ENCODE results near the gene CYB5A. TPM values are rescaled to one million over a fixed set of nuclear protein-coding genes. Genes with fewer than 3 reads are reported as not detected.
"Not testable (repeated sequence)": the region's sequence is repeated elsewhere in the genome, so short reads cannot be mapped to it uniquely, and the experiment has no call there.

Gene CYB5A
- total RNA-seq = 397 TPM

DNA sequence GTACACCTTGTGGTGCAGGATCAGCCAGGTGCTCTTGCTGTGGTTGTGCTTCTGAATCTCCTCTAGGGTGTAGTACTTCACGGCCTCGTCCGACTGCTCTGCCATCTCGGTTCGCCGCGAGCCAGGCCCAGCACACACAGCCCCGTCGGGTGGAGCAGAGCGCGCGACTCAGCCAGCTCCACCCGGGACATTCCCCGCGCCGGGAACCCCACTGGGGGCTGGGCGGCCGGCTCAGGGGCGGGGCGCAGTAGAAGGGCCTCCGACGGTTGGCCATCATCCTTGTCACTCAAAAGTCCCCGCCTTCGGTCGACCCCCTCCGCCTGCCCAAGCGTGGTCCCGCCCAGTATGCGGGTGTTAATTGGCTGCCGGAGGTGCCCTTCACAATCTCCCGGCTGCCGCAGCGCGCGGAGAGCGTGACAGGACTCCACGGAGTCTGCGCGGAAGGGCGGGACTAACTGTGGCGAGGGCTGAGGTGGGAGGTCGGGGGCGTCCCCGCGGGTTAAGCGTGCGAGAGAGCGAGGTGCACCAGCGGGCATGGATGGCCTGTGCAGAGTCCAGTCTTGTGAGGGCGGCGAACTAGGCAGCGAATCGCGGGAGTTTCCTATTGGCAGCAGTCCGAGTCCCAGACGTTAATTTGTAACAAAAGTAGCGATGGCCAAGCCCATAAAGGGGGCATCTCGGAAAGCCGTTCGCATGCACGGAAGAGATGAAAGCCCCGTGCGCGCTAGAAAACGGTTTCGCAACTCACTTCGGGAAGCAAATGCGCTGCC is at the start of gene CYB5A:
CYB5A (minus strand) TSS at position 193 of the 770 bp plus-strand sequence; CDS start at position 105, 88 bp downstream.
- peak; percentile 99 for DNase-seq (ENCODE audit: low spot score)

DNA sequence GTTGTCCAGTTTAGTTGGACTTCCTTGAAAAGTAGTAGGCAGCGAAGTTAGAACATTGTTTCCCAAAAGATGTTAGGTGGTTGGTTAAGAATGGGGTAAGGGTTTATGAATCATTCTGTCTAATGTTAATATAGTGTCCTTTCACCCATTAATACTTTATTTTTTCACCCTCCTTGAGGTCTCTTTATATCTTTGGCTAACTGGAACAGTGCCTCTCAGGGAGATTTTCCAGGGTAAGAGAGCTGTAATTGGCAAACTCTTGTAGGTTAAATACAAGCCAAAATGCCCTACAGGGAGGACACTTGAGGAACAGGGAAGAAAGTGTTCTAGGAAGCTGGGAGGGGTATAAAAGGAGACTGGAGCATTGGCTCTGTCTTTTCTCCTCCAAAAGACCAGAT is 46.1 kb upstream of the CYB5A start:
- DNase-seq (ENCODE audit: low spot score) = no peak

- DNase-seq (ENCODE audit: low spot score) = no peak
Observed at GRCh38 chr18:74337155-74337911, 45.6 kb upstream of the CYB5A start.

DNA sequence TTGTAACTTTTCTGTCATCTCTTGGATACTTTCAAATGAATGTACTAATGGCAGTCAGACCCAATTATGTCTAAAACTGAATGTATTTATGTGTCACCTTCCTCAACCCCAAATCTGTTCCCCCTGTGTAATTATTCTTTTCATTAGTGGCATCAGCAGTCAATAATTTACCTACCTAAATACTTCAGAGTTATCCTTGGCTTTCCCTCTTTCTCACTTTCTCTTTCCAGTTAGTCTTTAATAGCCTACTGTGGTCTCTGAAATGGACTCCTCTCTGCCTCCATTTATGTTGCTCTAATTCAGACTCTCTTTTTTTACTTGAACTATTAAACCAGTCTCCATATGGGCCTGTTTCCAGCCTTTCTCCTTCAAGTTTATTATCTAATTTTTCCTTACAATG is 44.9 kb upstream of the CYB5A start:
- DNase-seq (ENCODE audit: low spot score) = no peak

DNA sequence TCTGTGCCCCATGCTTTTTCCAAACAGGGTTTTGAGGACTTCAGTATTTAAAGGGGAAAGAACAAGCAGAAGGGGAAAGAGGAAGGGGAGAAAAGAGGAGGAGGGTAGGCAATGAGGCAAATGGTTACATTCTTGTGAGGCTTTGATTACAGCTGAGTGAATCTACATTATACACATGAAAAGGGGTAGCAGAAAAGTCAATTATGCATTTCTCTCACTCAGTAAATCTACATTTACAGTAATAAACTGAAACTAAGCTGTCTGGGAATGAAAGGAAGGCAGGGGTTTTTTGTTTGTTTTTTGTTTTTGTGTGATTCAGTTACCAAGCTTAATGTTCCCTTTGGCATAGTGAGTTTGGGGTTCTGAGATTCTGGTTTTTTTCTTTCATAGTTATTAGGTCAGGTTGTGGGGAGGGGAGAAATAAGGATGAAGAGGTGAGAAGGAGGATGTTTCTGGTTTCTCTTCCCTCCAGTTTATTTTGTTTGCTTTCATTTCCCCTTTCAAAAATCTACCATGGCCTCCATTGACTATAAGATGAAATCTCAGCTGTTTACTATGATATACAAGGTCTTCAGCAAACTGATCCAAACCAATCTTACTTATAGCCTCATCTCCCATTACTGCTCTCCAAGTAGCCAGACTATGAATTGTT is 42.6 kb upstream of the CYB5A start:
- DNase-seq (ENCODE audit: low spot score) = no peak

- no peak for DNase-seq (ENCODE audit: low spot score)
Observed at GRCh38 chr18:74333091-74333490, 41.3 kb upstream of the CYB5A start.

- no peak for DNase-seq (ENCODE audit: low spot score)
Observed at GRCh38 chr18:74331404-74331803, 39.6 kb upstream of the CYB5A start.

DNA sequence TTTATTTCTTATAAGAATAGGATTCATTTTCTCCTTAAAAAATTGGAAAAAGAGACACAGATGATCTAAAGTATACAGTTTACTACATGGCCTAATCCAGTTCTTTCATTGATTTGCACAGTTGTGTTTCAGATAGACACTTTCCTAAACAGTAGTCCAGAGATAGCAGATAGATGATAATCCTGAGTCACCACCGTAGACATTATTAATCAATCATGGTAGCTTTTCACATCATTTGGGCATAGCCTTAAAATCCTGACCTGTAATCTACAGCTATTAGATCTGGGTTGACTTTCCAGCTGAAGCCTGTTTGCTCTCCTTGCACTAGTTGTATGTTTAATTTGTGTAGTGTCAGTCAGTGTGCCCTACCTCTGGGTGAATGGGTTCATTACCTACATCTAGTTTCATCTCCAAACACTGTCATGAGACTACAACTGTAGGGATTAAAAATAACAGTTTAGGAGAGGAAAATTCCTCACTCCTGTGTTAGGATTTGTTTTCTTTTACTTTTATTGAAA is 38.0 kb upstream of the CYB5A start:
- DNase-seq (ENCODE audit: low spot score) = no peak

DNA sequence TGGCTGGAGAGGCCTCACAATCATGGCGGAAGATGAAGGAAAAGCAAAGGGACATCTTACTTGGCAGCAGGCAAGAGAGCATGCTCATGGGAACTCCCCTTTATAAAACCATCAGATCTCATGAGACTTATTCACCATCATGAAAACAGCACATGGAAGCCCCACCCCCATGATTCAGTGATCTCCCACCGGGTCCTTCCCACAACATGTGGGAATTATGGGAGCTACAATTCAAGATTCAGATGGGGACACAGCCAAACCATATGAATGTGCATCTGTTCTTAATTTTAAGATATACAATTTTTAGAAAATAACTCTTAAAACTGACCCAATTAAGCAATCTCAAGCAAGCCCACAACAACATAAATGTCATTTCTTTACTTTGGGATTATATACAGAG is 36.4 kb upstream of the CYB5A start:
- no peak for DNase-seq (ENCODE audit: low spot score)

GRCh38 chr18:74326791-74327190 is 35.0 kb upstream of the CYB5A start:
- DNase-seq (ENCODE audit: low spot score) = not testable (repeated sequence)

DNA sequence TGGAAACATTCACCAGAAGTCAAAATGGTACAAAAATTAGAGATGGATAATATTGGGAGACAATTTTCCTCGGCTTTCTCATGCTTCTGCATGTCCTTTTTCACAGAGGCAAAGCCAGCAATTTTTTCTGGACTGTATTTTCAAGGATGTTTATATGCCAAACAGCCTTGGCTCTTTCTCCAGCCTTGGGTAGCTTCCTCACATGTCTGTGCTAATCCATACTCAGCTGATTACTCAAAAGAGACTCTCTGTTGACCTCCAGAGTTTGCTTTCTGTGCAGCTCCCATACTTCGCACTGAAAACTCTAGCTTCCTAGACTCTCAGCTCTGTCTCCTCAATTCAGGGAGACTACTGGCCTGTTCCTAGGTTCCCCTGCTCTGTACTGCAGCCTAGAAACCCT is 34.5 kb upstream of the CYB5A start:
- DNase-seq (ENCODE audit: low spot score) = no peak

- DNase-seq (ENCODE audit: low spot score) = no peak
Observed at GRCh38 chr18:74316257-74317170, 24.8 kb upstream of the CYB5A start.

DNA sequence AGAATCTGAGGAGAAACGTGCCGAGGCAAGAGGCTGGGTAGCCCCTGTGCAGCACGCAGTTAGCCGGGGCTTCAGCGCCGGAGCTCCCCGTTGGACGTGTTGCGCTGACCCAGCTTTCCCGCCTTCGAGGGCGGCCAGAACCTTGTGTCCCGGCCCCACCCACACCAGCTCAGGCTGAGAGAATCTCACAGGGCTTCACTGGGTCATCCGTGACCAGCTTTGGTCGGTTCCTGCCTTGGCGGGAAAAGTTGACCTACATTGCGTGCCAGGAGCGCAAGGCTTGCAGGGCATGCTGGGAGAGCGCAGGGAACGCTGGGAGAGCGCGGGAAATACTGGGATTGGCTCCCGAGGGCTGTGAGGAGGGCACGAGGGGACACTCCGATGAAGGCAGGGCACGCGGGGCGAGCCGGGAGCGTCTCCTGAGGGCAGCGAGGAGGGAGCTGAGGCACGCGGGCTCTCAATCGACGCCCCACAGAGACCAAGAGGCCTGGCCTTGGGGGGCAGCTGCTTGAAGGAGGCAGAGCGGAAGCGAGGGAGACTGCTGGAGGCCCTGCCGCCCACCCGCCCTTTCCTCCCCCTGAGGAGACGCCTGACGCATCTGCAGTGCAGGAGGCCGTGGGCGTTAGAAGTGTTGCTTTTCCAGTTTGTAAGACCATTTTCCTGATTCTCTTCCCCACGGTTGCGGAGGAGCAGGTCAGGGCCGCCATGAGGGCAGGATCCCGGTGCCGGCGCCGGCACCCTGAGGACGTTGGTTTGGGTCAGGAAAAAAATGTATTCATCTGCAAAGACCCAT is 23.9 kb upstream of the CYB5A start, which contains the start of gene C18orf63:
C18orf63 (plus strand) TSS at position 376 of the 793 bp plus-strand sequence. CDS start 2,027 bp downstream, outside the sequence.
- DNase-seq (ENCODE audit: low spot score) = no peak

DNA sequence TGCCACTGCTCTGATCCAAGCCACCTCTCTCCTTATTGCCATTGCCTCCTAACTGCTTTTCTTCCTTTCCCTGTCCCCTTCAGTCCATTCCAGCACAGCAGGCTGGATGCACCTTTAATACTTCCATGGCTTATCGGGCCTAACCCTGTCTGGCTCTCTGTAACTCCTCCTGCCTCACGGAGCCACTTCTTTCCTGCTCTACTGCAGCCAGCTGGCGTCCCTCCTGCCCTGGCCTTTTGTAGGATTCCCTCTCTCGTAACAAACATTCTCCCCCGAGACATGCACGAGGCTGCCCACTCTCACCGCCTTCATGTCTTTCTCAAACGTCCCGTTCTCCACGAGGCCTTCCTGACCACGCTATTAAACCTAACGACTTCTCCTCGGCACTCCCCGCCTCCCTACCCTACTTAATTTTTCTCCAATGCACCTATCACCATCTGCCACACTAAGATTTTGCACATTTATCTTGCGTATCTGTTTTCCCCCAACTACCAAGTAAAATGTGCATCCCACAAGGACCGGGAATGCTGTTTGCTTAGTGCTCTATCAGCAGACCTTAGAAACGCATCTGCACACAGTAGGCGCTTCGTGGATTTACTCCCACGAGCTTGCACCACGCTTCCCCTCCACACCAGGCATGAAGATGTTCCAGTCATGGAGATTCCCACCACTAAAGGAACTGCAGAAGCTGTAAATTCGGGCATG is 23.1 kb upstream of the CYB5A start:
- no peak for DNase-seq (ENCODE audit: low spot score)

- no peak for DNase-seq (ENCODE audit: low spot score)
Observed at GRCh38 chr18:74311000-74311399, 19.2 kb upstream of the CYB5A start.

DNA sequence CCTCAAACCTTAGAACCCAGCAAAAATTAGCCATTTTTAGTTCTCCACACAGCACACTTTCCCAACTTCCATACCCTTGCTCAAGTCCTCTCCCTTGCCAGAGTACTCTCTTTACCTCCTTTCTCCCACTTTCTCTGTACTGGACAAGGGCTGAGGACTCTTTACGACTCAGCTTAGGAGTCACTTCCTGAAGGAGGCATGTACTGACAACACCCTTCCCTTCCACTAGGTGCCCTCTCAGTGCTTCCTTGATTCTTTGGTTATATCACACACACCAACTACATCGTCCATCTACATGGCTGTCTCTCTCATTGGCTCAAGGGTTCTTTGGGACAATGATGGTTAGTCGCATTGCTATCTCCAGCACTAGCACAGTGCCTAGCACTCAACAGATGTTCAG is 18.6 kb upstream of the CYB5A start:
- no peak for DNase-seq (ENCODE audit: low spot score)

GRCh38 chr18:74303936-74304335 is 12.2 kb upstream of the CYB5A start:
- no peak for DNase-seq (ENCODE audit: low spot score)

GRCh38 chr18:74303306-74303705 is 11.5 kb upstream of the CYB5A start:
- no peak for DNase-seq (ENCODE audit: low spot score)

DNA sequence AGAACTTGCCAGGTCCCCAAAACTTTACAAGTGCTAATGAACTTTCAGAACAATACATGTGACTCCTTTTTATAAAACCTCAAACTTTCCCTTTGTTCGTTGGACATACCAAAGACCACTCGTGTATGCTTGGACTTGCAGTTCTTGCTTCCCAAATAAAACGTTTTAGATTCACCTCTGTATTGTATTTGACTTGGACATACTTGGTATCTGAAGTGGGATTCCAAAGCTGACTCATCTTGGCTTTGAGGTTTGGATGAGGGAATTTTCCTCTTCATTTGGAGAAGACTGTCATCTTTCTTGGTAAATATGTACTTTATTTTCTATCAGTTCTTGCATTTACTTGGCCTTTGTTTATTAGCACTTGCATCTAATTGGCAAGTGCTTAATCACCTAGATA is 8.0 kb upstream of the CYB5A start:
- DNase-seq (ENCODE audit: low spot score) = no peak

DNA sequence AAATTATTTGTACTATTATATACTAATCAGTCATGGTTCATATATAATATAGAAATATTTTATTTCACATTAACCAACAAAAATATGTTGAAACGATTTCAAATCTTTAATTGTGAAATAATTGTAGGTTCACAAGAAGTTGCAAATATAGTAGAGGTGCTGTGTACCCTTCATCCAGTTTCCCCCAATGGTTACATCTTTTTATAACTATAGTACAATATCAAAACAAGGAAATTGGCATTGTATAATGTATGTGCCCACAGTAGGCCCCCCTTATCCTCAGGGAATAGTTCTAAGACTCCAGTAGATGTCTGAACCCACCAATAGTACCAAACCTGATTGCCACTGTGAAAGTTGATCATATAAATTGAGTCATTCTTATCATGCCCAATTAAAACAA is 7.4 kb upstream of the CYB5A start:
- DNase-seq (ENCODE audit: low spot score) = no peak

All from ureter (tissue), 1 donor.